GM12878 (cell line): ENCODE results near the gene VTI1A. TPM values are rescaled to one million over a fixed set of nuclear protein-coding genes. Genes with fewer than 3 reads are reported as not detected.

Experiments
- BCL11A ChIP-seq: IDR thresholded peaks from 2 replicates; pipeline ENCODE4 v1.6.1; 2011; ENCODE audit warnings: low read depth, low read length
- BHLHE40 ChIP-seq, 2 experiments: fragments of 450-650 bp in 1 of 2; IDR thresholded peaks; 2 replicates each; pipeline ENCODE4 v1.6.1; 2011 to 2017; ENCODE audit warnings: low read depth in 2 of 2, borderline replicate concordance in 1 of 2, improper control_type of control experiment in 1 of 2, low read length in 1 of 2, mild to moderate bottlenecking in 1 of 2
- DPF2 ChIP-seq: fragments of 450-650 bp; IDR thresholded peaks from 2 replicates; pipeline ENCODE4 v1.6.1; 2017; ENCODE audit warnings: mild to moderate bottlenecking
- HDAC2 ChIP-seq: fragments of 200-600 bp; sonication (generic); IDR thresholded peaks from 2 replicates; pipeline ENCODE4 v1.6.1; 2017
- KAT2A ChIP-seq: conservative IDR thresholded peaks from 2 replicates; pipeline ENCODE4 v1.6.1; 2011; ENCODE audit warnings: low read depth, low read length; ENCODE audit not compliant: control insufficient read depth
- LARP7 ChIP-seq: fragments of 450-650 bp; IDR thresholded peaks from 2 replicates; pipeline ENCODE4 v1.6.1; 2017; ENCODE audit warnings: mild to moderate bottlenecking
- NR2F1 ChIP-seq: fragments of 450-650 bp; conservative IDR thresholded peaks from 2 replicates; pipeline ENCODE4 v1.6.1; 2017; ENCODE audit warnings: mild to moderate bottlenecking
- ZZZ3 ChIP-seq: IDR thresholded peaks from 2 replicates; pipeline ENCODE4 v1.6.1; 2011; ENCODE audit warnings: low read depth; ENCODE audit not compliant: control insufficient read depth, insufficient read length
- polyA plus RNA-seq, 11 experiments: library from polyadenylated mRNA; depleted of rRNA in 4 of 11; unstranded in 6 of 11; stranded (reverse) in 5 of 11; fragments of >200 nt; fragmentation: Nextera tagmentation in 4 of 11; fragmentation: Illumina TruSeq in 1 of 11; extraction: Ambion mirVana in 4 of 11; extraction: Trizol in 1 of 11; gene quantifications; 1 replicate in 1 of 11; 2 replicates in 10 of 11; pipeline versions ENCODE4 v1.2.1 to v1.2.3, GENCODE V29; 2011 to 2016; ENCODE audit warnings: inconsistent platforms in 2 of 11, missing spikeins in 2 of 11, low read depth in 1 of 11
- total RNA-seq, 4 experiments: library from RNA; depleted of rRNA in 3 of 4; stranded (reverse); fragments of >200 nt in 3 of 4; fragmentation: Illumina TruSeq in 1 of 4; extraction: Trizol in 1 of 4; gene quantifications; 2 replicates each; pipeline versions ENCODE4 v1.2.1 to v1.2.3, GENCODE V29; 2013 to 2021
- TF ChIP-seq, protein P1 (sequence below): IDR thresholded peaks from 2 replicates; pipeline ENCODE4 v1.6.1; 2012; ENCODE audit warnings: low read depth, low read length, improper control_type of control experiment
- TF ChIP-seq, protein P2 (sequence below): IDR thresholded peaks from 2 replicates; pipeline ENCODE4 v1.6.1; 2012; ENCODE audit warnings: improper control_type of control experiment, low read depth, low read length; ENCODE audit not compliant: insufficient replicate concordance

The VTI1A gene
- total and polyA plus RNA-seq, 10 of the 15 experiments (the other 5 are each of a cell fraction or from before 2014, with no cell fraction given), result 12.4 to 43.2 (median 27.5) TPM

DNA sequence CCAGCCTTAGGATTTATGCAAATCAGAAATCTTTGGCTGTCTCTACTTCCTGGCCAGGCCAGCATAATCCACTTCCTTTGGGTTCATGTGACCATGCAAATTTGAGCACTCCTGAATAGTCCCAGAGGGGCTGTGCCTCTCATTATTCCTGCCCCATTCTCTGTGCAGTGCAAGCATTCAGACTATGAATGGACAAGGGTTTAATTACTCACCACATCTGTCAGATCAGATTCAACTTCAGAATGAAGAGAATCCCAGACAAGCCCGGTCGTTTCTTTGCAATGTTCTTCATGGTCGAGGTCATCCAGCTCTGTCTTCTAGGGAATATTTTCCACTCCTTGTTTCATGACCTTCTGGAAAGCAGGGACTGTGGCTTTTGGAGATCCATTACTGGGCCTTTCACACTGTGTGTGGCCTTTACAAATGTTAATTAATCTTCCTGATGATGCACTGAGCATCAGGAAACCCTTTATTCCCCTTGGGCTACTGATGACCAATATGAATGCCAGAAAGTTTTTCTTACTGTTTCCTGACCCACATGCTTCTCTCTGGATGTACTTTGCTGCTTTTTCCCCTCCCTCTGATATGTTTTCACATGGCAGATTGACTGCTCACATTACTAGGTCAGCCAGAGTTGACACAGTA lies 285.4 kb downstream of the VTI1A start (continued):
- TF ChIP-seq, protein P1, sequence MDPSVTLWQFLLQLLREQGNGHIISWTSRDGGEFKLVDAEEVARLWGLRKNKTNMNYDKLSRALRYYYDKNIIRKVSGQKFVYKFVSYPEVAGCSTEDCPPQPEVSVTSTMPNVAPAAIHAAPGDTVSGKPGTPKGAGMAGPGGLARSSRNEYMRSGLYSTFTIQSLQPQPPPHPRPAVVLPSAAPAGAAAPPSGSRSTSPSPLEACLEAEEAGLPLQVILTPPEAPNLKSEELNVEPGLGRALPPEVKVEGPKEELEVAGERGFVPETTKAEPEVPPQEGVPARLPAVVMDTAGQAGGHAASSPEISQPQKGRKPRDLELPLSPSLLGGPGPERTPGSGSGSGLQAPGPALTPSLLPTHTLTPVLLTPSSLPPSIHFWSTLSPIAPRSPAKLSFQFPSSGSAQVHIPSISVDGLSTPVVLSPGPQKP, result no peak
- TF ChIP-seq, protein P2, sequence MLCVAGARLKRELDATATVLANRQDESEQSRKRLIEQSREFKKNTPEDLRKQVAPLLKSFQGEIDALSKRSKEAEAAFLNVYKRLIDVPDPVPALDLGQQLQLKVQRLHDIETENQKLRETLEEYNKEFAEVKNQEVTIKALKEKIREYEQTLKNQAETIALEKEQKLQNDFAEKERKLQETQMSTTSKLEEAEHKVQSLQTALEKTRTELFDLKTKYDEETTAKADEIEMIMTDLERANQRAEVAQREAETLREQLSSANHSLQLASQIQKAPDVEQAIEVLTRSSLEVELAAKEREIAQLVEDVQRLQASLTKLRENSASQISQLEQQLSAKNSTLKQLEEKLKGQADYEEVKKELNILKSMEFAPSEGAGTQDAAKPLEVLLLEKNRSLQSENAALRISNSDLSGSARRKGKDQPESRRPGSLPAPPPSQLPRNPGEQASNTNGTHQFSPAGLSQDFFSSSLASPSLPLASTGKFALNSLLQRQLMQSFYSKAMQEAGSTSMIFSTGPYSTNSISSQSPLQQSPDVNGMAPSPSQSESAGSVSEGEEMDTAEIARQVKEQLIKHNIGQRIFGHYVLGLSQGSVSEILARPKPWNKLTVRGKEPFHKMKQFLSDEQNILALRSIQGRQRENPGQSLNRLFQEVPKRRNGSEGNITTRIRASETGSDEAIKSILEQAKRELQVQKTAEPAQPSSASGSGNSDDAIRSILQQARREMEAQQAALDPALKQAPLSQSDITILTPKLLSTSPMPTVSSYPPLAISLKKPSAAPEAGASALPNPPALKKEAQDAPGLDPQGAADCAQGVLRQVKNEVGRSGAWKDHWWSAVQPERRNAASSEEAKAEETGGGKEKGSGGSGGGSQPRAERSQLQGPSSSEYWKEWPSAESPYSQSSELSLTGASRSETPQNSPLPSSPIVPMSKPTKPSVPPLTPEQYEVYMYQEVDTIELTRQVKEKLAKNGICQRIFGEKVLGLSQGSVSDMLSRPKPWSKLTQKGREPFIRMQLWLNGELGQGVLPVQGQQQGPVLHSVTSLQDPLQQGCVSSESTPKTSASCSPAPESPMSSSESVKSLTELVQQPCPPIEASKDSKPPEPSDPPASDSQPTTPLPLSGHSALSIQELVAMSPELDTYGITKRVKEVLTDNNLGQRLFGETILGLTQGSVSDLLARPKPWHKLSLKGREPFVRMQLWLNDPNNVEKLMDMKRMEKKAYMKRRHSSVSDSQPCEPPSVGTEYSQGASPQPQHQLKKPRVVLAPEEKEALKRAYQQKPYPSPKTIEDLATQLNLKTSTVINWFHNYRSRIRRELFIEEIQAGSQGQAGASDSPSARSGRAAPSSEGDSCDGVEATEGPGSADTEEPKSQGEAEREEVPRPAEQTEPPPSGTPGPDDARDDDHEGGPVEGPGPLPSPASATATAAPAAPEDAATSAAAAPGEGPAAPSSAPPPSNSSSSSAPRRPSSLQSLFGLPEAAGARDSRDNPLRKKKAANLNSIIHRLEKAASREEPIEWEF, result no peak
- TF ChIP-seq BCL11A (no peak), DPF2 (no peak), BHLHE40 (IDR thresholded peaks at IDR 0.05; ENCODE audit: borderline replicate concordance in 1 of 2, low read depth in 2 of 2, low read length in 1 of 2) (no peak), HDAC2 (no peak), LARP7 (no peak), KAT2A (no peak), NR2F1 (no peak), ZZZ3 (no peak)
